KMS-11 (cell line): ENCODE data around the gene UBALD1.

ENCODE experiments used
- H2AFZ ChIP-seq: fragments of 200-600 bp; sonication (generic); 2 replicates; pipeline ENCODE4 v1.6.1; 2016; ENCODE audit warnings: antibody characterized with exemption, mixed run types, low read depth
- H3K27ac ChIP-seq: fragments of 200-600 bp; sonication (generic); 2 replicates; pipeline ENCODE4 v1.6.1; 2016; ENCODE audit warnings: mild to moderate bottlenecking, mixed run types
- H3K27me3 ChIP-seq: fragments of 200-600 bp; sonication (generic); 2 replicates; pipeline ENCODE4 v1.6.1; 2017; ENCODE audit warnings: mild to moderate bottlenecking, low read depth, mixed run types, moderate library complexity; ENCODE audit not compliant: insufficient read depth
- H3K36me3 ChIP-seq: fragments of 200-600 bp; sonication (generic); 2 replicates; pipeline ENCODE4 v1.6.1; 2017; ENCODE audit warnings: mild to moderate bottlenecking, mixed run types; ENCODE audit not compliant: insufficient read depth
- H3K4me1 ChIP-seq: fragments of 200-600 bp; sonication (generic); 2 replicates; pipeline ENCODE4 v1.6.1; 2016; ENCODE audit warnings: mild to moderate bottlenecking, low read depth, mixed run types; ENCODE audit not compliant: poor library complexity, severe bottlenecking
- H3K4me2 ChIP-seq: fragments of 200-600 bp; sonication (generic); 2 replicates; pipeline ENCODE4 v1.7.0; 2016; ENCODE audit warnings: mild to moderate bottlenecking, mixed run types
- H3K4me3 ChIP-seq: fragments of 200-600 bp; sonication (generic); IDR thresholded peaks from 2 replicates; pipeline ENCODE4 v1.6.1; 2017; ENCODE audit warnings: low read depth, low read length, mixed read lengths; ENCODE audit not compliant: insufficient read depth
- H3K79me2 ChIP-seq: fragments of 200-600 bp; sonication (generic); 2 replicates; pipeline ENCODE4 v1.6.1; 2016; ENCODE audit warnings: low read depth, mixed run types; ENCODE audit not compliant: insufficient read depth
- H3K9ac ChIP-seq: fragments of 200-600 bp; sonication (generic); 2 replicates; pipeline ENCODE4 v1.6.1; 2016; ENCODE audit warnings: mild to moderate bottlenecking, mixed run types
- H4K20me1 ChIP-seq: fragments of 200-600 bp; sonication (generic); 2 replicates; pipeline ENCODE4 v1.6.1; 2016; ENCODE audit warnings: mild to moderate bottlenecking, mixed run types; ENCODE audit not compliant: insufficient read depth
- CTCF ChIP-seq: fragments of 200-600 bp; sonication (generic); conservative IDR thresholded peaks from 2 replicates; pipeline ENCODE4 v1.6.1; 2017; ENCODE audit warnings: low read depth, mild to moderate bottlenecking, antibody characterized with exemption, low read length, moderate library complexity, mixed read lengths

The UBALD1 gene

DNA sequence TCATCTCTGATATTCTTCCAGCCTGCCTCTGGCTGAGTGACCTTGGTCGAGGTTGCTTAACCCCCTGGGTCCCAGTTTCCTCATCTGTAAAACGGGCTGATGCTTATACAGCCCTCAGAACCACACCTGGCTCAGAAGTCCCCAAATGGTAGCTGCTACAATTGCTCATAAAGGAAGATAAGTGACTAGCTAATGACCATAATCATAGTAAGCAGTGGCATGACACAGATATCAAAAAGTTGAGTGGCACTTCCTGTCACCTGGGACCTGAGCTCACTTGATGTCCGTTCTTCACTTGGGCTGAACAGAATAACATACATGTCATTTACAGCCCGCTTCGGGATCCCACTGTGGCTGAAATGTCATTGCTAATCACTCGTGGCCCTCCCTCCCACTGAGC, 11.7 kb upstream of the UBALD1 start:
- Histone ChIP-seq H3K79me2 (peaks cover 35% of the 10 kb centered on the region; the same call in 1 of the 2 replicates), H3K4me3 (no peak overlapping the region), H3K27ac (no peak overlapping the region), H3K9ac (no peak overlapping the region; the same call in 1 of the 2 replicates), H3K36me3 (no peaks in the 10 kb centered on the region), H3K27me3 (no peaks in the 10 kb centered on the region), H3K4me1 (peaks cover 17% of the 10 kb centered on the region), H2AFZ (no peak overlapping the region), H3K4me2 (peak overlapping the region; percentile 100), H4K20me1 (peaks cover 7% of the 10 kb centered on the region; the same call in 1 of the 2 replicates)
- no peak for TF ChIP-seq CTCF

GRCh38 chr16:4625560-4626159, 11.0 kb upstream of the UBALD1 start:
- Histone ChIP-seq H2AFZ (peak overlapping the region; percentile 91; the same call in 1 of the 2 replicates), H3K4me1 (peaks cover 17% of the 10 kb centered on the region), H3K9ac (peak overlapping the region; percentile 74; the same call in 1 of the 2 replicates), H3K4me2 (peak overlapping the region; percentile 100), H4K20me1 (peaks cover 7% of the 10 kb centered on the region; the same call in 1 of the 2 replicates), H3K27ac (peak overlapping the region; percentile 45; the same call in 1 of the 2 replicates), H3K79me2 (peaks cover 35% of the 10 kb centered on the region; the same call in 1 of the 2 replicates), H3K36me3 (no peaks in the 10 kb centered on the region), H3K27me3 (no peaks in the 10 kb centered on the region), H3K4me3 (no peak overlapping the region)
- TF ChIP-seq CTCF = no peak

- peaks cover 17% of the 10 kb centered on the region for H3K4me1 ChIP-seq
- H4K20me1 ChIP-seq = peaks cover 7% of the 10 kb centered on the region; the same call in 1 of the 2 replicates
- peak overlapping the region; percentile 45 for H3K27ac ChIP-seq
- H3K4me2 ChIP-seq = peak overlapping the region; percentile 100
- TF ChIP-seq CTCF = no peak
- H3K4me3 ChIP-seq = no peak overlapping the region
- peak overlapping the region; percentile 91 for H2AFZ ChIP-seq
- no peaks in the 10 kb centered on the region for H3K36me3 ChIP-seq
- H3K79me2 ChIP-seq = peaks cover 35% of the 10 kb centered on the region; the same call in 1 of the 2 replicates
- H3K9ac ChIP-seq = peak overlapping the region; percentile 74
- H3K27me3 ChIP-seq = no peaks in the 10 kb centered on the region
Measured at GRCh38 chr16:4624827-4625559, 10.3 kb upstream of the UBALD1 start.

GRCh38 chr16:4624015-4624826, 9.5 kb upstream of the UBALD1 start, which contains the start of gene MGRN1:
TSS of gene MGRN1 (plus strand) at chr16:4624826. CDS start at chr16:4624961, 135 bp downstream.
- Histone ChIP-seq H3K9ac (peak within 1 kb of the TSS; percentile 74), H4K20me1 (peaks cover 7% of the 10 kb centered on the region; the same call in 1 of the 2 replicates), H3K4me2 (peak within 1 kb of the TSS; percentile 100), H2AFZ (peak within 1 kb of the TSS; percentile 91), H3K27me3 (no peaks in the 10 kb centered on the region), H3K4me1 (peaks cover 17% of the 10 kb centered on the region), H3K4me3 (no peak within 1 kb of the TSS), H3K79me2 (peaks cover 35% of the 10 kb centered on the region; the same call in 1 of the 2 replicates), H3K27ac (peak within 1 kb of the TSS; percentile 71), H3K36me3 (no peaks in the 10 kb centered on the region)
- peak; percentile 99 for TF ChIP-seq CTCF
